Posterior vena cava (tissue), 2 donors: Measurements from ENCODE around the gene C12orf75. TPM values are rescaled to one million over a fixed set of nuclear protein-coding genes. Genes with fewer than 3 reads are reported as not detected.
A peak's percentile ranks its signal among the peaks of the same experiment; 100 is the strongest.
"Not testable (repeated sequence)": the region's sequence is repeated elsewhere in the genome, so short reads cannot be mapped to it uniquely, and the experiment has no call there.

Experiments used
- DNase-seq: peaks from one replicate; pipeline ENCODE4 v3.0.0-alpha.2; 2020; ENCODE audit warnings: low spot score
- intact Hi-C, 2 donors: fragments of 100-400 bp; cut with DNase I; formaldehyde crosslinking; loops; one replicate each; pipeline versions ENCODE4 v1.14.1 to v1.14.2; 2022 to 2023
- total RNA-seq, 2 donors: library from RNA; stranded (reverse); fragmentation: NEBNext Ultra II Directional; extraction: Animal tissue kit (Norgen Biotek cat#: 25700); gene quantifications; one replicate each; pipeline ENCODE4 v1.2.1, GENCODE V29; 2021
- donor health status: DM: yes; HTN: yes; CAD: no.
- donor health status: DM: yes; HTN: yes; CAD: no.

The C12orf75 gene
- total RNA-seq, 2 donors from 2014 or later: 120 to 138 TPM

- intact Hi-C loops: no loop called here
- DNase-seq: peak; percentile 80
Measured at GRCh38 chr12:105330931-105331804, 677 bp downstream of the C12orf75 start.

- intact Hi-C loops: no loop called here
- no peak for DNase-seq
Measured at GRCh38 chr12:105331805-105332251, 1.3 kb downstream of the C12orf75 start.

- intact Hi-C loops, DNase-seq: not testable (repeated sequence)
Measured at GRCh38 chr12:105332286-105332685, 1.8 kb downstream of the C12orf75 start.

GRCh38 chr12:105332925-105333324 lies 2.4 kb downstream of the C12orf75 start:
- intact Hi-C loops: no loop called here
- no peak for DNase-seq

DNA sequence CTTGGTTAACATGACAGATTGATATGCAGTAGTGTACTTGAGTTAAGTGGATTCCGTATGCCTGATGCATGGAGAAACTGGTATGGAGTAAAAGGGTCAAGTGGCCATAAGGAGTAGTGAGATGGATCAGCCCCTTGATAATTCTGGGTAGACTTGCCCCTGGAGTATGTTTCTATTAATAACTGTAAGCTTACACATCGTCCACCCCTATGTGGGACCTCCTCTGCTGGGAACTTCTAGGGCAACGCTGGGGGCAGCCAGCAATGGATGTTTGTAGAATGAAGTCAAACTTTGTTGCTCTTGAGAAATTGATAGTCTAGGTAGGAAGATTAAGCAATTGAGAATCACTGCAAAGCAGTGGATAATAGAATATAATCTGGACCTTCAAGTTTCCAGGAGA lies 3.5 kb downstream of the C12orf75 start:
- intact Hi-C loops: no loop called here
- no peak for DNase-seq

DNA sequence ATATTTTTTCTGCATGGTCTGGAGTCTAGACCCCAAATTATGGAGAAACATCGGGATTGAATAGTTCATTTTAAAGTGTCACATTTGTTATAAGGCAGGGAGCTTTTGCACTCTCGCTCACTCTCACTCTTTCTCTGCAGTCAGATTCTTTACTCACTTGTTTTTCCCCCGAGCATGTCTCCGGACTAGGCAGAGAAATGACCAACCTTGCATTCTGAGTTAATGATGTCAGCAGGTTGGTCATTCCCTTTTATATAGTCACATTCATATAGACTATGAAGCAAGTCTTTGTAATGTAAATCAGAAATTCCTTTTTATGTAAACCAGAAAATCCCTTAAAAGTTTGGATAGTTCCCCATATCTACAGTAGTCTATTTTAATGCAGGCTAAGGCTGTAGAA lies 4.1 kb downstream of the C12orf75 start:
- no peak for DNase-seq
- intact Hi-C loops: no loop called here

GRCh38 chr12:105335856-105336255 lies 5.4 kb downstream of the C12orf75 start:
- intact Hi-C loops: no loop called here
- DNase-seq: no peak

DNA sequence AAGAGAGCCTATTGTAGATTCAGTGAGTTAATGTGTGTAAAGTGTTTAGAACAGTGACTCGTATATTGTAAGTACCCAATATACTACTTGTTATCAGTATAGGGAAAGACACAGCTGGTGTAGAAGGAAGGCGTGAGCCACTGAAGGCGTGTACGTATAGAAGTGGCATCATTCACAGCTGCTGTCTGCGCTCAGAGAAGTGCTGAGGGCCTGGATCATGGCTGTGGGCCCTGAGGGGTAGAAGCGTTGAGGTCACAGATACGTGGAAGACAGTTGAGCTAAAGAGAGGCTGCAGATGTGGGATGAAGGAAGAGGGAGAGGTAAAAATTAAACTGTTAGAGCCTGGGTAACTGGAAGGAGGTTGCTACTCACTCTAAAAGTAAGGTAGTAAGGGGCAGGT lies 5.9 kb downstream of the C12orf75 start:
- intact Hi-C loops: no loop called here
- DNase-seq: no peak

DNA sequence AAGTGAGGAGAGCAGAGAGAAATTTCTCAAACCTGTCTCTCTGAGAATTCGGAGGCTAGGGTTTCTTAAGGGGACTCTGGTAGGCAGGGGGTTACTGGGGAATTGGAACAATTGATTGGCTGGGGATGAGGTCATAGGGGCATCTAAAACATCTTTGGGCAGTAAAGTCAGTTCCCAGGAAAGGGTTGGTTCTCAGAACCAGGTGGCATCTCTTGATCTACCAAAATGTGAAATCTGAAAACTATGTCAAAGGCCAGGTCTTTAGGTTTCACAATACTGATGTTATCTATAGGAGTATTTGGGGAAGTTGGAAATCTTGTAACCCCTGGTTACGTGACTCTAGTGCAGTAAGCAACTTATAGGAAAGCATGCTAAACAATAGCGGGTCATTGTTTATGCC lies 6.9 kb downstream of the C12orf75 start:
- DNase-seq: no peak
- intact Hi-C loops: no loop called here

DNA sequence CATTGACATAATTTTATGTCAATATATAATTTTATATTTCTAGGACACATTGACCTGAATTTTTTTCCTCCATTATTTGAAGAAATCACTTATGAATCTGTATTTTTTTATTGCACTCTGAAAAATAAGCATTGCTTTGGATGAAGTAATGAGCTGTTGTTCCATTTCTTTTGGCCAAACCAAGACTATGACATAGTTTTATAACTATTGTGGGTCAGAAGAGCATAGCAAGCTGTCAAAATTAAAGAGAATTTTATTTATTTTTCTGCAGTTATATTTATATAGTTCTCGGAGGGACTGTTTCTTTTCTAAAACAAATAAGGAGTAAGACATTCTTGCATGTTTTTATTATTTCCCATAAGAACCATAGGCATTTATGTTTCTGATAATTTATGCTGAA lies 8.5 kb downstream of the C12orf75 start:
- intact Hi-C loops: no loop called here
- DNase-seq: no peak

DNA sequence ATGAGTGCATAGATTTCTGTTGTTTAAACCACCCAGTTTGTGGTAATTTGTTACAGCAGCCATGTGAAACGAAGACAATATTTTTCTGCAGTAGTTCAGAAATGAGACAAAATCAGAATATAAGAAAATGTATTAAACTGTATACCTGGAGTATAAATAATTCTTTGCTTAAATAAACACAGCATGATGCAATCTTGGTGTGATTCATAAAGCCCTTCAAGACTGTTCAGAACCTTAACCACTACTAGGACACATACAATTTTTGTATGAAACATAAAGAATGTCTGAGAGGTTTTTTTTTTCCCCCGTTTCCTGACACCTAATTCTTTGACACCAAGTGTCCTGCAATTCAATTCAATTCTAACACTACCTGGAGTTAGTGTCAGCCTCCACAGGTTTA lies 10.5 kb downstream of the C12orf75 start:
- no peak for DNase-seq
- intact Hi-C loops: no loop called here

DNA sequence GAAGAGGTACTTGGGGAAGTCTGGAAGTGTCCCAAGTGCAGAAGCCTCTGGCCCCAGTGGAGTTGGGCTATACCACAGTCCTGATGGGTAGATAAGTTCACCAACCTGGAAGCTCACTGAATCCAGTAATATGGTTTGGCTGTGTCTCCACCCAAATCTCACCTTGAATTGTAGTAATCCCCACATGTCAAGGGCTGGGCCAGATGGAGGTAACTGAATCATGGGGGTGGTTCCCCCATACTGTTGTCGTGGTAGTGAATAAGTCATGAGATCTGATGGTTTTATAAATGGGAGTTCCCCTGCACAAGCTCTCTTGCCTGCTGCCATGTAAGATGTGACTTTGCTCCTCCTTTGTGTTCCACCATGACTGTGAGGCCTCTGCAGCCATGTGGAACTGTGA lies 11.1 kb downstream of the C12orf75 start:
- DNase-seq: not testable (repeated sequence)
- intact Hi-C loops: loop anchor here in 1 of 2 donors (2.0 kb wide), 1 partner anchor 49 kb away; no protein-coding TSS in a partner anchor

GRCh38 chr12:105342464-105342863 lies 12.0 kb downstream of the C12orf75 start:
- no peak for DNase-seq
- intact Hi-C loops: loop anchor here in 1 of 2 donors (2.0 kb wide), 1 partner anchor 50 kb away; no protein-coding TSS in a partner anchor

- intact Hi-C loops: loop anchor here in 1 of 2 donors (2.0 kb wide), 1 partner anchor 51 kb away; no protein-coding TSS in a partner anchor
- DNase-seq: no peak
Measured at GRCh38 chr12:105343836-105344235, 13.3 kb downstream of the C12orf75 start.

GRCh38 chr12:105347499-105347898 lies 17.0 kb downstream of the C12orf75 start:
- no peak for DNase-seq
- intact Hi-C loops: no loop called here

DNA sequence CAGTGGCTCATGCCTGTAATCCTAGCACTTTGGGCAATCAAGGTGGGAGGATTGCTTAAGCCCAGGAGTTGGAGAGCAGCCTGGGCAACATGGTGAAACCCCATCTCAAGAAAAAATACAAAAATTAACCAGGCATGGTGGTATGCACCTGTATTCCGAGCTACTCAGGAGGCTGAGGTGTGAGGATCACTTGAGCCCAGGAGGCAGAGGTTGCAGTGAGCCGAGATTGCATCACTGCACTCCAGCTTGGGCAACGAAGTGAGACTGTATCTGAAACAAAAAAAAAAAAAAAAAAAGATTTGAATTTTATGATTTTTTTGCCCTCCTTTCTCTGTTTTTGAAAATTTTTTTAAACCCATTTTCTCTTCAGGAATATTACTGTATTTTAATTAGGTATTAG lies 17.7 kb downstream of the C12orf75 start:
- intact Hi-C loops: no loop called here
- DNase-seq: no peak

- DNase-seq: no peak
- intact Hi-C loops: no loop called here
Measured at GRCh38 chr12:105348561-105348960, 18.1 kb downstream of the C12orf75 start.

- no peak for DNase-seq
- intact Hi-C loops: no loop called here
Measured at GRCh38 chr12:105349138-105349537, 18.6 kb downstream of the C12orf75 start.

- DNase-seq: no peak
- intact Hi-C loops: no loop called here
Measured at GRCh38 chr12:105351523-105351922, 21.0 kb downstream of the C12orf75 start.

GRCh38 chr12:105352052-105352451 lies 21.6 kb downstream of the C12orf75 start:
- intact Hi-C loops: no loop called here
- DNase-seq: no peak
